ENCODE data around the gene IRF1. TPM values are rescaled to one million over a fixed set of nuclear protein-coding genes. Genes with fewer than 3 reads are reported as not detected.

The IRF1 gene
- total RNA-seq, 4 donors from 2014 or later, result 17.5 to 24.1 (median 20.1) TPM

GRCh38 chr5:132475987-132476875 is 14.3 kb downstream of the IRF1 start:
- Histone ChIP-seq H3K4me1 (peaks cover 24% of the 10 kb centered on the region), H3K36me3 (peaks cover 2% of the 10 kb centered on the region), H3K27me3 (no peaks in the 10 kb centered on the region), H3K9me3 (no peaks in the 10 kb centered on the region), H3K4me3 (no peak overlapping the region), H3K27ac (no peak overlapping the region)
- WGBS, result 67% methylated on average over 6 of the region's 8 CpGs
- DNase-seq (ENCODE audit: low spot score in 2 of 2), result peak; percentile 50 to 60
- TF ChIP-seq POLR2A (IDR thresholded peaks at IDR 0.05) (no peak), CTCF (IDR thresholded peaks at IDR 0.05) (no peak), POLR2AphosphoS5 (IDR thresholded peaks at IDR 0.05) (no peak), EP300 (IDR thresholded peaks at IDR 0.05) (no peak)

- WGBS, result 73% methylated on average over 6 of the region's 6 CpGs
- DNase-seq (ENCODE audit: low spot score in 2 of 2), result peak; percentile 25 to 70
- H3K27ac ChIP-seq, result no peak overlapping the region
Measured at GRCh38 chr5:132475497-132475882, 15.1 kb downstream of the IRF1 start.

GRCh38 chr5:132474881-132475496 is 15.6 kb downstream of the IRF1 start:
- H3K4me1 ChIP-seq, result peaks cover 24% of the 10 kb centered on the region
- TF ChIP-seq CTCF (IDR thresholded peaks at IDR 0.05), result no peak
- TF ChIP-seq POLR2A (IDR thresholded peaks at IDR 0.05), result no peak
- TF ChIP-seq POLR2AphosphoS5 (IDR thresholded peaks at IDR 0.05), result no peak
- TF ChIP-seq EP300 (IDR thresholded peaks at IDR 0.05), result no peak
- WGBS, result 68% methylated on average over 4 of the region's 4 CpGs
- H3K9me3 ChIP-seq, result no peaks in the 10 kb centered on the region
- peak; percentile 40 to 69 for DNase-seq (ENCODE audit: low spot score in 2 of 2)
- no peaks in the 10 kb centered on the region for H3K27me3 ChIP-seq
- no peak overlapping the region for H3K4me3 ChIP-seq
- H3K36me3 ChIP-seq, result peaks cover 2% of the 10 kb centered on the region
- H3K27ac ChIP-seq, result no peak overlapping the region

More at GRCh38 chr5:132475497-132475882, 15.1 kb downstream of the IRF1 start:
- peaks cover 24% of the 10 kb centered on the region for H3K4me1 ChIP-seq
- H3K27me3 ChIP-seq, result no peaks in the 10 kb centered on the region
- no peaks in the 10 kb centered on the region for H3K9me3 ChIP-seq
- H3K36me3 ChIP-seq, result no peaks in the 10 kb centered on the region
- TF ChIP-seq EP300 (IDR thresholded peaks at IDR 0.05) (no peak), POLR2A (IDR thresholded peaks at IDR 0.05) (no peak), POLR2AphosphoS5 (IDR thresholded peaks at IDR 0.05) (no peak), CTCF (IDR thresholded peaks at IDR 0.05) (no peak)
- H3K4me3 ChIP-seq, result no peak overlapping the region

- peak in 1 of 2 donors; percentile 37 for DNase-seq (ENCODE audit: low spot score in 2 of 2)
- Histone ChIP-seq H3K4me1 (peaks cover 24% of the 10 kb centered on the region), H3K27ac (no peak overlapping the region), H3K9me3 (no peaks in the 10 kb centered on the region), H3K4me3 (no peak overlapping the region), H3K27me3 (no peaks in the 10 kb centered on the region), H3K36me3 (peaks cover 4% of the 10 kb centered on the region)
- no peak for TF ChIP-seq POLR2AphosphoS5 (IDR thresholded peaks at IDR 0.05)
- TF ChIP-seq EP300 (IDR thresholded peaks at IDR 0.05), result no peak
- TF ChIP-seq CTCF (IDR thresholded peaks at IDR 0.05), result no peak
- TF ChIP-seq POLR2A (IDR thresholded peaks at IDR 0.05), result no peak
- 95% methylated on average over 3 of the region's 3 CpGs for WGBS
Measured at GRCh38 chr5:132474131-132474723, 16.3 kb downstream of the IRF1 start.

GRCh38 chr5:132473668-132474067 is 16.9 kb downstream of the IRF1 start:
- 83% methylated on average over 1 of the region's 1 CpG for WGBS
- Histone ChIP-seq H3K4me3 (no peak overlapping the region), H3K9me3 (no peaks in the 10 kb centered on the region), H3K36me3 (peaks cover 4% of the 10 kb centered on the region), H3K27ac (no peak overlapping the region), H3K27me3 (no peaks in the 10 kb centered on the region), H3K4me1 (peaks cover 24% of the 10 kb centered on the region)
- no peak for TF ChIP-seq CTCF (IDR thresholded peaks at IDR 0.05)
- no peak for TF ChIP-seq EP300 (IDR thresholded peaks at IDR 0.05)
- no peak for TF ChIP-seq POLR2A (IDR thresholded peaks at IDR 0.05)
- TF ChIP-seq POLR2AphosphoS5 (IDR thresholded peaks at IDR 0.05), result no peak
- peak; percentile 49 to 55 for DNase-seq (ENCODE audit: low spot score in 2 of 2)
